CD4-positive, CD25-positive, alpha-beta regulatory T cell (primary cell): ENCODE measurements around the gene PLD5. TPM values are rescaled to one million over a fixed set of nuclear protein-coding genes. Genes with fewer than 3 reads are reported as not detected.
"Not testable (repeated sequence)": the region's sequence is repeated elsewhere in the genome, so short reads cannot be mapped to it uniquely, and the experiment has no call there.

Experiments
- ATAC-seq, 2 donors: fragments of 150-1000 bp; cut with Tn5 transposase; one replicate each; pipeline ENCODE4 v1.10.0; 2021; ENCODE audit warnings: low read depth in 2 of 2, moderate number of reproducible peaks in 2 of 2, moderate library complexity in 1 of 2
- DNase-seq, 3 donors: peaks; one replicate each; pipeline versions ENCODE4 v3.0.0 to v3.0.0-alpha.2; 2012 to 2022; ENCODE audit warnings: mixed read lengths in 1 of 3
- H3K27ac ChIP-seq: one replicate; pipeline ENCODE4 v1.7.0; 2013; ENCODE audit warnings: mild to moderate bottlenecking, low read length; ENCODE audit not compliant: insufficient read depth, poor library complexity, severe bottlenecking
- H3K27me3 ChIP-seq: one replicate; pipeline ENCODE4 v1.7.0; 2013; ENCODE audit warnings: low read length; ENCODE audit not compliant: control insufficient read depth, insufficient read depth
- H3K36me3 ChIP-seq: one replicate; pipeline ENCODE4 v1.7.0; 2013; ENCODE audit warnings: mild to moderate bottlenecking, low read length, moderate library complexity; ENCODE audit not compliant: control insufficient read depth, insufficient read depth
- H3K4me1 ChIP-seq: 2 replicates; pipeline ENCODE4 v1.7.0; 2013; ENCODE audit warnings: mild to moderate bottlenecking, low read length; ENCODE audit not compliant: insufficient read depth, control insufficient read depth, poor library complexity, severe bottlenecking
- H3K4me3 ChIP-seq: one replicate; pipeline ENCODE4 v1.7.0; 2013; ENCODE audit warnings: low read depth, mild to moderate bottlenecking, low read length, moderate library complexity
- H3K9me3 ChIP-seq, 2 experiments: 1 replicate in 1 of 2; 2 replicates in 1 of 2; pipeline ENCODE4 v1.7.0; 2013; ENCODE audit warnings: low read length in 2 of 2, mild to moderate bottlenecking in 1 of 2, moderate library complexity in 1 of 2; ENCODE audit not compliant: control insufficient read depth in 2 of 2
- H3K27ac Mint-ChIP-seq, 3 donors: one replicate each; pipeline ENCODE4 v1.8.0; 2020 to 2022; ENCODE audit warnings: mild to moderate bottlenecking in 3 of 3, mixed read lengths in 3 of 3, moderate library complexity in 2 of 3
- H3K27me3 Mint-ChIP-seq: one replicate; pipeline ENCODE4 v1.8.0; 2022; ENCODE audit warnings: mild to moderate bottlenecking, mixed read lengths
- H3K36me3 Mint-ChIP-seq: one replicate; pipeline ENCODE4 v1.8.0; 2020; ENCODE audit warnings: mixed read lengths
- H3K4me1 Mint-ChIP-seq, 4 donors: one replicate each; pipeline ENCODE4 v1.8.0; 2020 to 2022; ENCODE audit warnings: mixed read lengths in 4 of 4, mild to moderate bottlenecking in 1 of 4
- H3K4me3 Mint-ChIP-seq, 4 donors: one replicate each; pipeline ENCODE4 v1.8.0; 2020 to 2022; ENCODE audit warnings: mild to moderate bottlenecking in 4 of 4, mixed read lengths in 4 of 4, moderate library complexity in 3 of 4
- H3K9me3 Mint-ChIP-seq, 7 donors: one replicate each; pipeline ENCODE4 v1.8.0; 2020 to 2022; ENCODE audit warnings: mixed read lengths in 7 of 7, mild to moderate bottlenecking in 3 of 7, moderate library complexity in 2 of 7
- polyA plus RNA-seq, 4 donors: library from polyadenylated mRNA; unstranded; fragments of 300-500 nt; fragmentation: Illumina TruSeq; gene quantifications; one replicate each; pipeline ENCODE4 v1.2.3, GENCODE V29; 2021
- total RNA-seq: library from RNA; stranded (reverse); gene quantifications from one replicate; pipeline ENCODE4 v1.2.3, GENCODE V29; 2022

Gene PLD5
- total and polyA plus RNA-seq, 5 donors from 2014 or later = not detected

DNA sequence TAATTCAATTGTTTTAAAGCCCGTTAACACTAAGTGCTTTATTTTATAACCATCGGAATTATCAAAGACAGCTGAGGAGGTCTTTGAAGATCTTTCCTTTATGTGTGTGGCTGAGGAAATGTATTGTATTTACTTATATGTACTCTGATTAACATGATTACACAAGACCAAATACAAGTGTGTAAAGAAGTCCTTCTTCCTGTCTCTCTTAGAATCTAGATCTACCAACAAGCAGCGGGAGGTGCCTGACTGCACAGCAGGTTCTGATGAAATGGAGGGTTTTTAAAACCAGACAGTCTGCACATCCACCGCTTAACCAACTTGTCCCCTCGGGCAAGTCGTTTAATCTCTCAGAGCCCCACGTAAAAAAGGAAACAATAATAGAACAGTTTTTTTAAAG is 285.1 kb downstream of the PLD5 start:
- no peaks in the 10 kb centered on the region for H3K4me1 ChIP-seq
- no peaks in the 10 kb centered on the region for H3K27me3 ChIP-seq
- Mint-ChIP-seq H3K9me3 (peaks cover 0 to 5% (median 2%) of the 10 kb centered on the region in 7 donors), H3K27me3 (peaks cover 6% of the 10 kb centered on the region), H3K4me3 (no peak overlapping the region), H3K27ac (no peak overlapping the region), H3K4me1 (no peaks in the 10 kb centered on the region), H3K36me3 (no peaks in the 10 kb centered on the region)
- peaks cover 0 to 2% of the 10 kb centered on the region in 2 experiments for H3K9me3 ChIP-seq
- DNase-seq (no peak), ATAC-seq (no peak)
- no peak overlapping the region for H3K4me3 ChIP-seq
- H3K36me3 ChIP-seq = no peaks in the 10 kb centered on the region
- H3K27ac ChIP-seq = no peak overlapping the region

GRCh38 chr1:242237051-242237450 is 287.4 kb downstream of the PLD5 start:
- Histone ChIP-seq H3K4me3 (no peak overlapping the region), H3K4me1 (no peaks in the 10 kb centered on the region), H3K9me3 (peaks cover 0 to 2% of the 10 kb centered on the region in 2 experiments), H3K36me3 (no peaks in the 10 kb centered on the region), H3K27me3 (no peaks in the 10 kb centered on the region), H3K27ac (no peak overlapping the region)
- H3K4me3 Mint-ChIP-seq = no peak overlapping the region
- H3K4me1 Mint-ChIP-seq = no peaks in the 10 kb centered on the region
- H3K27me3 Mint-ChIP-seq = peaks cover 6% of the 10 kb centered on the region
- H3K27ac Mint-ChIP-seq = no peak overlapping the region
- DNase-seq (no peak), ATAC-seq (no peak)
- no peaks in the 10 kb centered on the region for H3K36me3 Mint-ChIP-seq
- H3K9me3 Mint-ChIP-seq = peaks cover 0 to 4% (median 0%) of the 10 kb centered on the region in 7 donors

- Mint-ChIP-seq H3K9me3 (peaks cover 0 to 2% (median 0%) of the 10 kb centered on the region in 7 donors), H3K4me3 (no peak overlapping the region), H3K27me3 (no peaks in the 10 kb centered on the region), H3K36me3 (no peaks in the 10 kb centered on the region), H3K4me1 (no peaks in the 10 kb centered on the region), H3K27ac (no peak overlapping the region)
- no peaks in the 10 kb centered on the region for H3K4me1 ChIP-seq
- no peak overlapping the region for H3K27ac ChIP-seq
- no peak for DNase-seq
- H3K36me3 ChIP-seq = no peaks in the 10 kb centered on the region
- no peak for ATAC-seq
- no peaks in the 10 kb centered on the region for H3K9me3 ChIP-seq
- H3K4me3 ChIP-seq = no peak overlapping the region
- no peaks in the 10 kb centered on the region for H3K27me3 ChIP-seq
These were observed 295.5 kb downstream of the PLD5 start for GRCh38 chr1:242228991-242229390.

DNA sequence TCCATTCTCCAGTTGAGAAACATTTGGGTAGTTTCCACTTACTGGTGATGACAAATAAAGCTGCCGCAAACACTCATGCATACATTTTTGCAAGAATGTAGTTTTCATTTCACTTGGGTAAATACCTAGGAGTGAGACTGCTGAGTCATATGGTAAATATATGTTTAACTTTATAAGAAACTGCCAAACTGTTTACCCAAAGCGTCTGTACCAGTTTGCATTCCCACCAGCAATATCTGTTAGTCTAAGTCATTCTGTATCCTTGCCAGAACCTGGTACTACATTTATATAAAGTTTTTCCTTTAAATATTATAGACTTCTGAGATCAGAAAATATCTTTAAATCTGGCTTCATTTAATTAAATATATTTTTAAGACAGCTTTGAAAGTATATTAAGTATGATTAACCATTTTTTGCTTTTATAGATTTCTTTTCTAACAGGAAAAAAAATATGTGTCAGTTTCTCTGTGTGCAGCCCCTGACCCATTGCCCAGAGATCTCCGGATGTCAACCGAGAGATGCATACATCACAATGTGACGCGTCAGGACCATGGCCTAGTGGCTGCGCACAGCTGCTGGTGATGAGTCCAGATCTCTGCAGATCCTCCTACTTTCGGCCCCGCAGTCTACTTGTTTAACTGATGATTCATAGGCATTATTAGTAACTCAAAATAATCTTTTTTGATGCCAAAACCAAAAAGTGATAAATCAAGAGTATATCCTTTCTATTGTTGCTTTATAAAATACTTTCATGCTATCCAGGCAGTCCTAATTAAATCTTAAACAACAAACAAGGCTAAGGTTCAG is 298.5 kb downstream of the PLD5 start:
- no peaks in the 10 kb centered on the region for H3K36me3 ChIP-seq
- no peaks in the 10 kb centered on the region for H3K4me1 ChIP-seq
- Mint-ChIP-seq H3K27ac (no peak overlapping the region), H3K4me3 (no peak overlapping the region), H3K36me3 (no peaks in the 10 kb centered on the region), H3K27me3 (no peaks in the 10 kb centered on the region), H3K4me1 (no peaks in the 10 kb centered on the region), H3K9me3 (peaks cover 0 to 2% (median 0%) of the 10 kb centered on the region in 7 donors)
- no peak overlapping the region for H3K4me3 ChIP-seq
- H3K9me3 ChIP-seq = no peaks in the 10 kb centered on the region
- ATAC-seq (no peak), DNase-seq (no peak)
- H3K27ac ChIP-seq = no peak overlapping the region
- H3K27me3 ChIP-seq = no peaks in the 10 kb centered on the region

DNA sequence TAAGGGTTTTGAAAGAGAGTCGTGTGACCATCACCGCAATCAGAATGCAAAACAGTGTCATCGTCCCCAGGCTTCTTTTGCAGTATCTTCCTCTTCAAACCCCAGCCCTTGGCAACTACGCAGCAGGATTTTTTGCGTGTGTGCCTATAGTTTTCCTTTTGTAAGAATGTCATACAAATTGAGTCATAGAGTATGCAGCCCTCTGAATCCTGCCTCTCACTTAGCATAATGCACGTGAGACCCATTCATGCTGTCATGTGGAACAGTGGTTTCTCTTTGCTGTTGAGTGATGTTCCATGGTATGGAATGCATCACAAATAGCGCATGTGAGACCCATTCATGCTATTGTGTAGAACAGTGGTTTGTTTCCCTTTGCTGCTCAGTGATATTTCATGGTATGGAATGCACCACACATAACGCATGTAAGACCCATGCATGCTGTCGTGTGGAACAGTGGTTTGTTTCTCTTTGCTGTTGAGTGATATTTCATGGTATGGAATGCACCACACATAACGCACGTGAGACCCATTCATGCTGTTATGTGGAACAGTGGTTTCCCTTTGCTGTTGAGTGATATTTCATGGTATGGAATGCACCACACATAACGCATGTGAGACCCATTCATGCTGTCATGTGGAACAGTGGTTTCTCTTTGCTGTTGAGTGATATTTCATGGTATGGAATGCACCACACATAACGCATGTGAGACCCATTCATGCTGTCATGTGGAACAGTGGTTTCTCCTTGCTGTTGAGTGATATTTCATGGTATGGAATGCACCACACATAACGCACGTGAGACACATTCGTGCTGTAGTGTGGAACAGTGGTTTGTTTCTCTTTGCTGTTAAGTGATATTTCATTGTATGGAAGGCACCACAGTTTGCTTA is 299.4 kb downstream of the PLD5 start:
- ATAC-seq, H3K36me3 Mint-ChIP-seq: not testable (repeated sequence)

DNA sequence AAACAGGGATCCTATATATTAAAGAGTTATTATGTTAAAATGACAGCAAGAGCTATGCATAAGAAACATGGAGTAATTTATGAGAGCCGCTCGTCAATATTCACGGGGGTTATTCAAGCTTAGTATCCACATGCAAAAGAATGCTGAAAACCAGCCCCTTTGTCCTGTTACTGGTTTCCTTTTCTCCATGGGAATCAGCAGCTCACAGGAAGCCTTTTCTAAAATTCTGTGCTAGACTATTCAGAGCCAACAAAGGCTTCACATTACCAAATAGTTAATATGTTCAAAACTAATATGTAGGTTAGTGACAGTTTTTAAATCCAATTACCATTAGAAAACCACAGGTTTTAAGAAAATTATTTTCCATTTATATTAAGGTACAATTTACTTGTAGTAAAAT is 300.0 kb downstream of the PLD5 start:
- no peaks in the 10 kb centered on the region for H3K9me3 ChIP-seq
- H3K27me3 ChIP-seq = no peaks in the 10 kb centered on the region
- H3K4me3 ChIP-seq = no peak overlapping the region
- Mint-ChIP-seq H3K4me1 (no peaks in the 10 kb centered on the region), H3K9me3 (peaks cover 0 to 2% (median 0%) of the 10 kb centered on the region in 7 donors), H3K27ac (no peak overlapping the region), H3K27me3 (no peaks in the 10 kb centered on the region), H3K36me3 (no peaks in the 10 kb centered on the region), H3K4me3 (no peak overlapping the region)
- no peaks in the 10 kb centered on the region for H3K36me3 ChIP-seq
- DNase-seq (no peak), ATAC-seq (no peak)
- no peak overlapping the region for H3K27ac ChIP-seq
- H3K4me1 ChIP-seq = no peaks in the 10 kb centered on the region

More for the DNA sequence above, 299.4 kb downstream of the PLD5 start:
- not testable (repeated sequence) for H3K4me1 Mint-ChIP-seq, H3K27me3 Mint-ChIP-seq, H3K9me3 Mint-ChIP-seq, H3K4me3 ChIP-seq, H3K4me1 ChIP-seq, H3K27me3 ChIP-seq, H3K27ac Mint-ChIP-seq, DNase-seq, H3K27ac ChIP-seq, H3K36me3 ChIP-seq, H3K4me3 Mint-ChIP-seq, H3K9me3 ChIP-seq

DNA sequence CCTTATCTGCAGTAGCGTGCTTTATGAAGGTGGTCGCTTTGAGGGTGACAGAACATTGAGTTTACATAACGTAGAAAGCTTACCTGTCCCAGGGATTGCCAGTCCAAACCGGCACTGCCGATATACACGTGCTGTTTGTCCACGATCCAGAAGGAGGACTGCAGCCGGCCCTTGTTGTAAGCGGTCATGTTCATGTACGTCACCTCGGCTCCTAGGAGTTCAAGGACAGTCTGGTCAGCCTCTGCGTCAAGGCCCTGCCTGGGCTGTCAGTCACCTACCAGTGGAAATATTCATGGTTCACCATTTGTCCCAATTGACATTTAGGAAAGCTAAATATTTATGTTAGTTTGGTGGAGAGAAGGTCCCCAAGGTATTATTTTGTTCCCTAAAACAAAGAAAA is 304.6 kb downstream of the PLD5 start:
- Mint-ChIP-seq H3K36me3 (no peaks in the 10 kb centered on the region), H3K4me3 (no peak overlapping the region), H3K27ac (no peak overlapping the region), H3K9me3 (peaks cover 0 to 10% (median 1%) of the 10 kb centered on the region in 7 donors), H3K27me3 (no peaks in the 10 kb centered on the region), H3K4me1 (no peaks in the 10 kb centered on the region)
- ATAC-seq (no peak), DNase-seq (no peak)
- Histone ChIP-seq H3K27ac (no peak overlapping the region), H3K4me3 (no peak overlapping the region), H3K9me3 (no peaks in the 10 kb centered on the region), H3K27me3 (no peaks in the 10 kb centered on the region), H3K4me1 (no peaks in the 10 kb centered on the region), H3K36me3 (no peaks in the 10 kb centered on the region)
